Muscle of leg (tissue), 9 donors: ENCODE results near the gene ADH4. TPM values are rescaled to one million over a fixed set of nuclear protein-coding genes. Genes with fewer than 3 reads are reported as not detected.

Experiments
- polyA plus RNA-seq, 8 donors: library from polyadenylated mRNA; unstranded; fragments of 120-200 nt; gene quantifications; one replicate each; pipeline versions ENCODE4 v1.2.1 to v1.2.3, GENCODE V29; 2013; ENCODE audit warnings: inconsistent platforms in 1 of 8, low replicate concordance in 1 of 8; ENCODE audit not compliant: insufficient read length in 8 of 8, insufficient read depth in 1 of 8
- total RNA-seq: library from RNA; stranded (reverse); fragments of 120-200 nt; gene quantifications from one replicate; pipeline ENCODE4 v1.2.4, GENCODE V29; 2013

The ADH4 gene
- total and polyA plus RNA-seq, 9 donors: 0.14 to 1.3 (median 0.48) TPM; not detected in 3

Other genes with a start within 250 kb of the ADH4 start
- 73.5 TPM for gene EIF4E, start 215.2 kb downstream of the ADH4 start, total RNA-seq
- 10 to 100 TPM; 52.1 to 73.9 (median 59.8) TPM for gene EIF4E, start 215.2 kb downstream of the ADH4 start, polyA plus RNA-seq
- gene METAP1, start 148.6 kb downstream of the ADH4 start, total RNA-seq: 27.9 TPM
- 10 to 100 TPM; 25.1 to 31.1 (median 27.1) TPM for gene METAP1, start 148.6 kb downstream of the ADH4 start, polyA plus RNA-seq
- 105 TPM for gene ADH5, start 55.5 kb downstream of the ADH4 start, total RNA-seq
- 100 to 1,000 TPM in 6 of 8 donors, 10 to 100 TPM in 2; 85.2 to 135 (median 111) TPM for gene ADH5, start 55.5 kb downstream of the ADH4 start, polyA plus RNA-seq
- gene ADH6, start 74.9 kb upstream of the ADH4 start, total RNA-seq: not detected
- 1 to 10 TPM in 4 of 8 donors, under 1 TPM in 4; 0.81 to 1.6 (median 1.0) TPM for gene ADH6, start 74.9 kb upstream of the ADH4 start, polyA plus RNA-seq
- gene ADH1A, start 146.7 kb upstream of the ADH4 start, total RNA-seq: 0.49 TPM
- 1 to 10 TPM in 4 of 8 donors, under 1 TPM in 4; 0.49 to 1.8 (median 1.0) TPM for gene ADH1A, start 146.7 kb upstream of the ADH4 start, polyA plus RNA-seq
- 6.3 TPM for gene ADH1B, start 177.1 kb upstream of the ADH4 start, total RNA-seq
- gene ADH1B, start 177.1 kb upstream of the ADH4 start, polyA plus RNA-seq: 10 to 100 TPM in 2 of 8 donors, 1 to 10 TPM in 6; 3.6 to 32.4 (median 5.3) TPM
- gene ADH1C, start 208.4 kb upstream of the ADH4 start, total RNA-seq: 9.4 TPM
- gene ADH1C, start 208.4 kb upstream of the ADH4 start, polyA plus RNA-seq: 10 to 100 TPM in 3 of 8 donors, 1 to 10 TPM in 5; 6.0 to 11.3 (median 7.5) TPM